HG02870 (cell line): Measurements from ENCODE around the gene DPF3.

Source experiments
- ATAC-seq: cut with Tn5 transposase; IDR thresholded peaks from one replicate; pipeline ENCODE4 v1.9.1; 2021; ENCODE audit warnings: mild to moderate bottlenecking, moderate library complexity; ENCODE audit not compliant: unreplicated experiment

DPF3 gene

DNA sequence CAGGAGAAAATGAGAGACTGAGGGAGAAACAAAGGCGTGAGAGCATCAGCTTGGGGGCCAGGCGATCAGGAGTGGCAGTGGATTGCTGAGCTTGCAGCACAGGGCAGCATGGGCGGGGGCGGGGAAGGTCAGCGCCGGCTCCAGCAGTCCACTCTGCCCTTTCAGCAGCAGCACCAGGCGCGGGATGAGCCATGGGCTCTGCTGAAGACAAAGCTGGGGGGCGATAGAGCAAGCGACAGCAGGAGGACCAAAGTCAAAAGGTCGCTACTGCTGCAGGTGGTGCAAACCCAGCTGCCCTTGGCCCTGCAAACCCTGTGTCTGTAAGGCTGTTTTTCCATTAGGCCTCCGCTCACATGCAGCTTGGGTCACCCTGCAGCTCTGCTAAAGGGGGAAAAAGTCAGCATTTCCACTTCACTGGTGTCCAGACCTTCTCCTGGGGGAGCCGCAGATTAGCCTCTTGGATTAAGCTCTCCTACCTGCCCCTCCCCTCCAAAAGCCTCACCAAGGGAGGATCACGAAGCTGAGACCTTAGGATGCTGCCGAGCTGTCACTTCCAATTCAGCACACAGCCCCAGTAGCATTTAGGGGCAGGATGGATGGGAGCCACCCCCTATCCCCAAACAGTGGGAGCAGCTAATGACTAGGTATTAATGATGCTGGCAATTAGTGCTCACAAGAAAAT lies 204.8 kb downstream of the DPF3 start:
- ATAC-seq = no peak

GRCh38 chr14:72686832-72687231 lies 207.1 kb downstream of the DPF3 start:
- ATAC-seq = no peak

- no peak for ATAC-seq
Observed at GRCh38 chr14:72686101-72686500, 207.8 kb downstream of the DPF3 start.

- no peak for ATAC-seq
Observed at GRCh38 chr14:72685456-72685855, 208.4 kb downstream of the DPF3 start.

GRCh38 chr14:72683787-72684186 lies 210.1 kb downstream of the DPF3 start:
- no peak for ATAC-seq

DNA sequence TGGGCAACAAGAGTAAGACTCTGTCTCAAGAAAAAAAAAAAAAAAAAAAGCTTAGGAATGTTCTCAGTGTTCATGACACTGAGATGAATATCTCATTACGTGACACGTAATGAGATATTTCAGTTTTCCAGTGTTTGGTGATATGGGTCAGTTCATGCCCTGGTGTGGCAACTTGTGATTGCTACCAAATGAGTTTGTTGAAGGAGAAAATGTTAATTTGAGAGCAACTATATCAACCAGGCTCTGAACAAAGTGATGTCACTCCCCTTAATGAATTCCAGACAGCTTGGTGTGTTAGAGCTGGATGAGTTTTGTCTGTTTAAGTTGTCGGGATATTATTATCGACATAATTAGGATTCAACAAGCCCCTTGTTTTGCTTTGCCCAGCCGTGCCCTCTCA lies 211.7 kb downstream of the DPF3 start:
- no peak for ATAC-seq

- no peak for ATAC-seq
Observed at GRCh38 chr14:72680853-72681640, 212.9 kb downstream of the DPF3 start.

- no peak for ATAC-seq
Observed at GRCh38 chr14:72679536-72680151, 214.3 kb downstream of the DPF3 start.

GRCh38 chr14:72679141-72679535 lies 214.8 kb downstream of the DPF3 start:
- no peak for ATAC-seq

- no peak for ATAC-seq
Observed at GRCh38 chr14:72678356-72678755, 215.5 kb downstream of the DPF3 start.

DNA sequence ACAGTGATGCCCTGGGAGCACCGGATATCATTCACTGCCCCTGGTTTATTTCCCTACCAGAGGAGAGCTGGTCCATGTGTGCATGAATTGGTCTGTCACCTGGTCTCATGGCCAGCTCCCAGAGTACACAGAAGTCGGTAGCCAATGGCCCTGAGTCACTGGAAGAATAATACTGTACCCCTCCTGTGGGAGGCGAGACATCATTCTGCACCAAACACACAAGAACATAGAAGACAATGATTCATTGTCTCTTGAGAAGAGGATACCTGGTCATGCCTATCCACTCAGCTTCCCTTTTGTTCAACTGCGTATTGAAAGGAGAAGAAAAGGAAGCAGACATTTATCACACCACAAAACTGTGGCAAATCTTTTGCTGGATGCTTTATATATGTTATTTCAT lies 216.2 kb downstream of the DPF3 start:
- no peak for ATAC-seq

DNA sequence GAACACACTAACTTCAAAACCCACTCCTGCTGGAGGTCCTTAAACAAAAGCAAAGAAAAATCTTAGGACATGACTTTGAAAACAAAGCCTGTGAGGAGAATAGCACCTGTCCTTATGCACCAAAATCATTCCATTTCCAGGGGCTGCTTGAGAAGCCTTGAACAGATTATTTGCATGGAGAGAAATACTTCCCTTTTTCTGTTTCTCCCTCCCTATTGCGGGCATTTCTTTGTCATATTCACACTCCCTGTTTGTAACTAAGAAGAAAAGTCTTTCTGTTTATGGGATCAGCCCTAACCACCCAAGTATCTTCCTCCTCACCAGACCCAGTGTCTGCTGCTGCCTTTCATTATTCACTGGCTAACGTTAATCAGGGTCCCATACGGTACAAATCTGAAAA lies 218.8 kb downstream of the DPF3 start:
- no peak for ATAC-seq

- peak; percentile 45 for ATAC-seq
Observed at GRCh38 chr14:72673179-72673578, 220.7 kb downstream of the DPF3 start.

DNA sequence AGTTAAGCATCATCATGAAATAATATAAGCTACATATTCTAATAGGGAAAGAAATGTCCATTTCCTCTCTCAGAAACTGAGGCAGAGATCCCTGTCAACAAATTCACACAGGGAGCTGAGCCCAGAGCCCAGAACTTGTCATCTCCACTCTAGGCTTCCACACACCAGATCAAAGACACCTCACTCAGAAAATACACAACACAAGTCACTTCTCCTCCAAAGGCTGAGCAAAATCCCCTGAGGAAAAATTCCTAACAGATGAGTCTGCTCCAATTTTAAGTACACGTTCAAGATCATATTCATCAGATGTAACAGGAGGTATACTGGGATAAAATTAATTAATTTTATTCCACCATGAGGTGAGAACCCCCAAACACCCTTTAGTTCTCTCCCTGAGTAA lies 227.3 kb downstream of the DPF3 start:
- ATAC-seq = no peak

DNA sequence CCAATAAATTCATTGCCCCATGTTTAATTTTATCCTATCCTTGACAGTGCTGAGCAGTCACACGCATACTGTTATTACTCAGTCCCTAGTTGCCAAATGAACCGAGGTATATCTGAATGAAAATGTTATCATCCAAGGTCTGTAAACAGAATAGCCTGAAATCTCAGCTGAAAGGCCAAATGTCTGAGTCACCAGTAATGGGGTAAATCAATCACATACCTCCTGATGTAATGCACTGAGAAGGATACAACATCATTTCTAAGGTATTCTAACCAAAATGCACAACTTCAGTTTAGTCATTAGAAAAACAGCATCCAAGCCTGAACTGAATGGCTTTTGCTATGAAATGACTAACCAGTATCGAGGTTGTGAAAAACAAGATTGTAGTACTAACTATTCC lies 228.6 kb downstream of the DPF3 start:
- ATAC-seq = no peak

DNA sequence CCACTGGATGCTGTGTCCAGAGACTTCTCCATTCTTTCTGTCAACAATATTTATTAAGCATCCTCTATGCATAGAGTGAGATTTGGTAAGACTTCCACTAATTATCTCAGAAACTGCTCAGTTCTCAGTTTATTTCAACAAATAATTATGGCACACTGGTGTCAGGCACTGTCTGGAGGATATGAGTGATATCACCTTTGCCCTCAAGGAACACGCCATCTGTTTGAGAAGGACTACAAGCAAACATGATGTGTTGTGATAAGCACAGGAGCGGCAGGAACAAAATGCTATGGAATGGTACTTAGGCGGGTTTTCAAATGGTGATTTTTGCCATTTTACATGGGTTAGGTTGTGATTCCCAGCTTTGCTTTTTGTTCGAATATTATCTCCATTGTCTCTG lies 229.2 kb downstream of the DPF3 start:
- no peak for ATAC-seq

GRCh38 chr14:72663956-72664650 lies 229.8 kb downstream of the DPF3 start:
- no peak for ATAC-seq

GRCh38 chr14:72663076-72663487 lies 230.8 kb downstream of the DPF3 start:
- ATAC-seq = no peak

DNA sequence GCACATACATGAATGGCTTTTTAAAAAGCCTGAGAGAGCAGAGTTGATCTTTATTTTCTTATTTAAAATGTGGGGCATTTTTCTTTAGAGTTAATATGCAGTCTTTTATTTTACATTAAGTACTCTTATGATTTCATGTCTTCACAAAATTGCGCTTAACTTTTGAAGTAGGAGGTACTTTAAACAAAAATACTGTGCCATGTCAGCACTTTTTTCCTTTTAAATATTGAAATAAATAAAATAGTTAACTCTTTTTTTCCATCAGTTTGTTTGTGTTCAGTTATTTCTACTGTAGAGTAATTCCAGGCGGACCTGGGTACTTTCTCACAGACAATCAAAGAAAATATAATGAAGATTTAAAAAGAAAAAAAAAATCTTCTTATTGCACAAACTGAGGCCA lies 231.7 kb downstream of the DPF3 start:
- ATAC-seq = no peak

- ATAC-seq = no peak
Observed at GRCh38 chr14:72657214-72657921, 236.5 kb downstream of the DPF3 start.

GRCh38 chr14:72653026-72653425 lies 240.9 kb downstream of the DPF3 start:
- ATAC-seq = no peak
